GM12892 (cell line): ENCODE measurements around the gene STK39.

Experiments used
- DNase-seq: peaks from one replicate; pipeline ENCODE4 v3.0.0; 2011; ENCODE audit not compliant: insufficient read length
- FAIRE-seq: peaks from 2 replicates; lab custom pipeline; 2011; peaks lifted over from hg19 to GRCh38; lab: Jason Lieb, UNC
- POLR2A ChIP-seq: IDR thresholded peaks from 2 replicates; pipeline ENCODE4 v1.6.1; 2011; ENCODE audit warnings: low read depth, low read length, control low read depth
- POLR2AphosphoS5 ChIP-seq: IDR thresholded peaks from 2 replicates; pipeline ENCODE4 v1.6.1; 2011; ENCODE audit warnings: low read depth, low read length, control low read depth
- TAF1 ChIP-seq: IDR thresholded peaks from 2 replicates; pipeline ENCODE4 v1.6.1; 2011; ENCODE audit warnings: low read depth, mild to moderate bottlenecking, control low read depth, low read length, borderline replicate concordance

STK39 gene

GRCh38 chr2:167940734-167941507 is 306.5 kb downstream of the STK39 start:
- TF ChIP-seq POLR2A (no peak), POLR2AphosphoS5 (no peak), TAF1 (no peak)
- no peak for DNase-seq
- FAIRE-seq, result no peak

GRCh38 chr2:167940346-167940725 is 307.1 kb downstream of the STK39 start:
- DNase-seq, result no peak
- no peak for FAIRE-seq
- TF ChIP-seq POLR2AphosphoS5 (no peak), POLR2A (no peak), TAF1 (no peak)

- FAIRE-seq, result no peak
- DNase-seq, result no peak
- no peak for TF ChIP-seq TAF1
- TF ChIP-seq POLR2A, result no peak
- TF ChIP-seq POLR2AphosphoS5, result no peak
These were observed 307.7 kb downstream of the STK39 start for GRCh38 chr2:167939514-167940345.

GRCh38 chr2:167937403-167937802 is 310.0 kb downstream of the STK39 start:
- DNase-seq, result no peak
- FAIRE-seq, result no peak
- TF ChIP-seq POLR2A (no peak), POLR2AphosphoS5 (no peak), TAF1 (no peak)

GRCh38 chr2:167935803-167936110 is 311.6 kb downstream of the STK39 start:
- DNase-seq (no peak), FAIRE-seq (no peak)
- TF ChIP-seq POLR2AphosphoS5 (no peak), POLR2A (no peak), TAF1 (no peak)

GRCh38 chr2:167933097-167933814 is 314.1 kb downstream of the STK39 start:
- FAIRE-seq, result no peak

GRCh38 chr2:167932123-167932693 is 315.2 kb downstream of the STK39 start:
- TF ChIP-seq POLR2A (no peak), TAF1 (no peak), POLR2AphosphoS5 (no peak)
- FAIRE-seq, result no peak
- DNase-seq, result no peak

More at GRCh38 chr2:167933097-167933814, 314.1 kb downstream of the STK39 start:
- DNase-seq, result no peak
- TF ChIP-seq POLR2A (no peak), TAF1 (no peak), POLR2AphosphoS5 (no peak)

- DNase-seq, result no peak
- no peak for FAIRE-seq
- no peak for TF ChIP-seq POLR2AphosphoS5
These were observed 317.9 kb downstream of the STK39 start for GRCh38 chr2:167929484-167929883.

GRCh38 chr2:167928434-167928833 is 319.0 kb downstream of the STK39 start:
- FAIRE-seq (no peak), DNase-seq (no peak)
- no peak for TF ChIP-seq POLR2AphosphoS5
- no peak for TF ChIP-seq POLR2A
- TF ChIP-seq TAF1, result no peak

GRCh38 chr2:167925758-167926157 is 321.6 kb downstream of the STK39 start:
- DNase-seq (no peak), FAIRE-seq (no peak)
- TF ChIP-seq POLR2A, result no peak
- TF ChIP-seq TAF1, result no peak
- TF ChIP-seq POLR2AphosphoS5, result no peak

GRCh38 chr2:167924556-167924955 is 322.8 kb downstream of the STK39 start:
- DNase-seq (no peak), FAIRE-seq (no peak)
- TF ChIP-seq POLR2A (no peak), POLR2AphosphoS5 (no peak), TAF1 (no peak)
